ENCODE measurements around the gene TANK. TPM values are rescaled to one million over a fixed set of nuclear protein-coding genes. Genes with fewer than 3 reads are reported as not detected.
"Not testable (repeated sequence)": the region's sequence is repeated elsewhere in the genome, so short reads cannot be mapped to it uniquely, and the experiment has no call there.

The TANK gene
- total RNA-seq, 1 donor from 2014 or later = 18.4 TPM

GRCh38 chr2:161190050-161190449 is 29.8 kb downstream of the TANK start:
- no peak overlapping the region for H3K27ac ChIP-seq
- H3K9me3 ChIP-seq = no peaks in the 10 kb centered on the region
- no peak overlapping the region for H3K4me3 ChIP-seq
- H3K36me3 ChIP-seq = peaks cover 2 to 3% of the 10 kb centered on the region in 2 donors
- no peak for DNase-seq (ENCODE audit: low spot score in 2 of 2)
- intact Hi-C loops (cut with DNase I) = no loop called here
- TF ChIP-seq, protein P1, sequence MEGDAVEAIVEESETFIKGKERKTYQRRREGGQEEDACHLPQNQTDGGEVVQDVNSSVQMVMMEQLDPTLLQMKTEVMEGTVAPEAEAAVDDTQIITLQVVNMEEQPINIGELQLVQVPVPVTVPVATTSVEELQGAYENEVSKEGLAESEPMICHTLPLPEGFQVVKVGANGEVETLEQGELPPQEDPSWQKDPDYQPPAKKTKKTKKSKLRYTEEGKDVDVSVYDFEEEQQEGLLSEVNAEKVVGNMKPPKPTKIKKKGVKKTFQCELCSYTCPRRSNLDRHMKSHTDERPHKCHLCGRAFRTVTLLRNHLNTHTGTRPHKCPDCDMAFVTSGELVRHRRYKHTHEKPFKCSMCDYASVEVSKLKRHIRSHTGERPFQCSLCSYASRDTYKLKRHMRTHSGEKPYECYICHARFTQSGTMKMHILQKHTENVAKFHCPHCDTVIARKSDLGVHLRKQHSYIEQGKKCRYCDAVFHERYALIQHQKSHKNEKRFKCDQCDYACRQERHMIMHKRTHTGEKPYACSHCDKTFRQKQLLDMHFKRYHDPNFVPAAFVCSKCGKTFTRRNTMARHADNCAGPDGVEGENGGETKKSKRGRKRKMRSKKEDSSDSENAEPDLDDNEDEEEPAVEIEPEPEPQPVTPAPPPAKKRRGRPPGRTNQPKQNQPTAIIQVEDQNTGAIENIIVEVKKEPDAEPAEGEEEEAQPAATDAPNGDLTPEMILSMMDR (IDR thresholded peaks at IDR 0.05) = no peak
- H3K4me1 ChIP-seq = no peaks in the 10 kb centered on the region
- H3K27me3 ChIP-seq = no peaks in the 10 kb centered on the region

DNA sequence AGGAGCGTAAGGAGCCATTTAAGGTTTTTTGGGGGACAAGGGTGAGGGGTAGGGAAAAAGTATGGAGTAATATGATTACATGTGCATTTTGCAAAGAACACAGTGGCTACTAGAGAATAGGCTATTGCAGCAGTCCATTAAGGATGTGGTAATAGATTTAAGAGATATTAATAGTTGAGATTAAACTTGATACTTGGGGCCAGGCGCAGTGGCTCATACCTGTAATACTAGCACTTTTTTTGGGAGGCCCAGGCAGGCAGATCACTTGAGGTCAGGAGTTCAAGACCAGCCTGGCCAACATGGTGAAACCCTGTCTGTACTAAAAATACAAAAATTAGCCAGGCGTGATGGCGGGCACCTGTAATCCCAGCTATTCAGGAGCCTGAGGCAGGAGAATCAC is 35.4 kb downstream of the TANK start:
- H3K27me3 ChIP-seq; intact Hi-C loops (cut with DNase I); H3K27ac ChIP-seq; H3K9me3 ChIP-seq; H3K4me1 ChIP-seq; H3K4me3 ChIP-seq; DNase-seq (ENCODE audit: low spot score in 2 of 2): not testable (repeated sequence)
- H3K36me3 ChIP-seq = peaks cover 0 to 15% of the 10 kb centered on the region in 2 donors

- H3K4me3 ChIP-seq = no peak overlapping the region
- H3K27me3 ChIP-seq = no peaks in the 10 kb centered on the region
- H3K4me1 ChIP-seq = no peaks in the 10 kb centered on the region
- no peak overlapping the region for H3K27ac ChIP-seq
- TF ChIP-seq, protein P1 (IDR thresholded peaks at IDR 0.05) = no peak
- no peaks in the 10 kb centered on the region for H3K9me3 ChIP-seq
- intact Hi-C loops (cut with DNase I) = no loop called here
- H3K36me3 ChIP-seq = peaks cover 8 to 25% of the 10 kb centered on the region in 2 donors
- DNase-seq (ENCODE audit: low spot score in 2 of 2) = no peak
Observed at GRCh38 chr2:161199912-161200701, 39.9 kb downstream of the TANK start.

GRCh38 chr2:161204846-161205245 is 44.6 kb downstream of the TANK start:
- no peak overlapping the region for H3K27ac ChIP-seq
- peaks cover 8 to 23% of the 10 kb centered on the region in 2 donors for H3K36me3 ChIP-seq
- DNase-seq (ENCODE audit: low spot score in 2 of 2) = no peak
- H3K9me3 ChIP-seq = no peaks in the 10 kb centered on the region
- no peak overlapping the region for H3K4me3 ChIP-seq
- no peaks in the 10 kb centered on the region for H3K4me1 ChIP-seq
- TF ChIP-seq, protein P1 (IDR thresholded peaks at IDR 0.05) = no peak
- intact Hi-C loops (cut with DNase I) = no loop called here
- no peaks in the 10 kb centered on the region for H3K27me3 ChIP-seq

- no peak for DNase-seq (ENCODE audit: low spot score in 2 of 2)
- H3K36me3 ChIP-seq = peaks cover 8 to 24% of the 10 kb centered on the region in 2 donors
- TF ChIP-seq, protein P1 (IDR thresholded peaks at IDR 0.05) = no peak
- no peak overlapping the region for H3K27ac ChIP-seq
- H3K4me1 ChIP-seq = no peaks in the 10 kb centered on the region
- no peaks in the 10 kb centered on the region for H3K9me3 ChIP-seq
- H3K4me3 ChIP-seq = no peak overlapping the region
- intact Hi-C loops (cut with DNase I) = no loop called here
- H3K27me3 ChIP-seq = no peaks in the 10 kb centered on the region
Observed at GRCh38 chr2:161206471-161207032, 46.3 kb downstream of the TANK start.

DNA sequence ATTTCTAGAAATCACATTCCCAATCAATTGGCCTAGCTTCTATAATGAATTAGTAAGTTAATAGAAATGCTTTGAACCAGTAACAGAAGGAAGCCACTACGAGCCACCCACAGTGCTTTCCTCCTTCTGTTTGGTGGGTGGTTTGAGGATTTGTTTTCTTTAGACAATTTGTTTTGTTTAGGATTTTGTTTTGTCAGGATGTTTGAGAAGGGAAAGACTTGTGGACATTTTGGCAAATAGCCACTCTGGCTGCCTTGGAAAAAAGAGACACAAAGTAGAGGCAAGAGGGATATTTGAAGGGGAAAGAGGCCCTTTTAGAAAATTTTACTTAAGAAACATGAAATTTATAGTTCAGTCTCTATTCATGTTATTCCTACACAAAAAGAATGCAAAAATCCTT is 47.7 kb downstream of the TANK start:
- H3K9me3 ChIP-seq = no peaks in the 10 kb centered on the region
- intact Hi-C loops (cut with DNase I) = no loop called here
- H3K27me3 ChIP-seq = no peaks in the 10 kb centered on the region
- H3K27ac ChIP-seq = no peak overlapping the region
- peaks cover 8 to 37% of the 10 kb centered on the region in 2 donors for H3K36me3 ChIP-seq
- H3K4me1 ChIP-seq = no peaks in the 10 kb centered on the region
- no peak overlapping the region for H3K4me3 ChIP-seq
- TF ChIP-seq, protein P1 (IDR thresholded peaks at IDR 0.05) = no peak
- no peak for DNase-seq (ENCODE audit: low spot score in 2 of 2)

Data from ascending aorta (tissue), 2 donors.